Liver (tissue), 9 donors: Measurements from ENCODE around the gene PCMT1. TPM values are rescaled to one million over a fixed set of nuclear protein-coding genes. Genes with fewer than 3 reads are reported as not detected.

Experiments
- DNase-seq: peaks from one replicate; pipeline ENCODE4 v3.0.0-alpha.2; 2017; ENCODE audit warnings: low spot score
- H3K27ac ChIP-seq, 2 donors: one replicate each; pipeline ENCODE4 v1.7.0; 2013; ENCODE audit warnings: inconsistent platforms in 2 of 2, low read length in 2 of 2, control low read depth in 1 of 2, low read depth in 1 of 2, mild to moderate bottlenecking in 1 of 2
- H3K27me3 ChIP-seq, 4 donors: one replicate each; pipeline versions ENCODE4 v1.6.1 to v1.7.0; 2013; ENCODE audit warnings: low read length in 3 of 4, inconsistent platforms in 1 of 4, mild to moderate bottlenecking in 1 of 4, moderate library complexity in 1 of 4; ENCODE audit not compliant: control insufficient read depth in 4 of 4, insufficient read depth in 4 of 4
- H3K36me3 ChIP-seq, 4 donors: one replicate each; pipeline versions ENCODE4 v1.6.1 to v1.7.0; 2013; ENCODE audit warnings: low read length in 3 of 4, mild to moderate bottlenecking in 3 of 4, low read depth in 1 of 4, moderate library complexity in 1 of 4; ENCODE audit not compliant: control insufficient read depth in 4 of 4, insufficient read depth in 3 of 4
- H3K4me1 ChIP-seq, 4 donors: one replicate each; pipeline versions ENCODE4 v1.6.1 to v1.7.0; 2013; ENCODE audit warnings: low read length in 3 of 4, mild to moderate bottlenecking in 3 of 4, moderate library complexity in 1 of 4; ENCODE audit not compliant: control insufficient read depth in 4 of 4, insufficient read depth in 4 of 4
- H3K4me3 ChIP-seq, 3 donors: one replicate each; pipeline versions ENCODE4 v1.6.1 to v1.7.0; 2013; ENCODE audit warnings: low read length in 3 of 3, control low read depth in 1 of 3, low read depth in 1 of 3, mild to moderate bottlenecking in 1 of 3
- H3K9ac ChIP-seq, 2 donors: one replicate each; pipeline ENCODE4 v1.7.0; 2013; ENCODE audit warnings: low read length in 2 of 2, mild to moderate bottlenecking in 2 of 2, moderate library complexity in 2 of 2, control low read depth in 1 of 2, low read depth in 1 of 2
- H3K9me3 ChIP-seq, 4 donors: one replicate each; pipeline versions ENCODE4 v1.6.1 to v1.7.0; 2013; ENCODE audit warnings: low read length in 3 of 4; ENCODE audit not compliant: control insufficient read depth in 4 of 4
- ATF3 ChIP-seq: IDR thresholded peaks from 2 replicates; pipeline ENCODE4 v1.6.1; 2016; ENCODE audit warnings: antibody characterized with exemption
- CTCF ChIP-seq: fragments of 150-350 bp; IDR thresholded peaks from 2 replicates; pipeline ENCODE4 v1.5.1; 2017; ENCODE audit warnings: improper control_type of control experiment, low read depth, low read length; ENCODE audit not compliant: missing input control
- EGR1 ChIP-seq, 2 donors: IDR thresholded peaks; 2 replicates each; pipeline ENCODE4 v1.6.1; 2016 to 2018; ENCODE audit warnings: antibody characterized with exemption in 2 of 2, low read depth in 2 of 2
- FOXA1 ChIP-seq: IDR thresholded peaks from 2 replicates; pipeline ENCODE4 v1.6.1; 2016; ENCODE audit warnings: antibody characterized with exemption
- FOXA2 ChIP-seq: IDR thresholded peaks from 2 replicates; pipeline ENCODE4 v1.6.1; 2016; ENCODE audit warnings: antibody characterized with exemption
- GABPA ChIP-seq, 2 donors: IDR thresholded peaks in 1 of 2; conservative IDR thresholded peaks in 1 of 2; 2 replicates each; pipeline ENCODE4 v1.6.1; 2016; ENCODE audit warnings: antibody characterized with exemption in 2 of 2, mild to moderate bottlenecking in 1 of 2, moderate library complexity in 1 of 2
- HNF4A ChIP-seq, 2 donors: conservative IDR thresholded peaks; 2 replicates each; pipeline ENCODE4 v1.6.1; 2016; ENCODE audit warnings: antibody characterized with exemption in 2 of 2, mild to moderate bottlenecking in 2 of 2
- HNF4G ChIP-seq: IDR thresholded peaks from 2 replicates; pipeline ENCODE4 v1.6.1; 2016; ENCODE audit warnings: antibody characterized with exemption
- JUND ChIP-seq, 2 donors: IDR thresholded peaks; 2 replicates each; pipeline ENCODE4 v1.6.1; 2016; ENCODE audit warnings: antibody characterized with exemption in 2 of 2
- MAX ChIP-seq: IDR thresholded peaks from 2 replicates; pipeline ENCODE4 v1.6.1; 2016; ENCODE audit warnings: antibody characterized with exemption
- NR2F2 ChIP-seq: IDR thresholded peaks from 2 replicates; pipeline ENCODE4 v1.6.1; 2016; ENCODE audit warnings: antibody characterized with exemption
- RAD21 ChIP-seq, 2 donors: IDR thresholded peaks; 2 replicates each; pipeline ENCODE4 v1.6.1; 2016; ENCODE audit warnings: antibody characterized with exemption in 2 of 2, mild to moderate bottlenecking in 2 of 2
- REST ChIP-seq: IDR thresholded peaks from 2 replicates; pipeline ENCODE4 v1.6.1; 2016; ENCODE audit warnings: antibody characterized with exemption, mild to moderate bottlenecking
- RXRA ChIP-seq, 2 donors: IDR thresholded peaks; 2 replicates each; pipeline ENCODE4 v1.6.1; 2017 to 2018; ENCODE audit warnings: antibody characterized with exemption in 2 of 2, mild to moderate bottlenecking in 1 of 2
- SP1 ChIP-seq: IDR thresholded peaks from 2 replicates; pipeline ENCODE4 v1.6.1; 2018; ENCODE audit warnings: antibody characterized with exemption, mild to moderate bottlenecking
- TAF1 ChIP-seq: conservative IDR thresholded peaks from 2 replicates; pipeline ENCODE4 v1.6.1; 2016; ENCODE audit warnings: antibody characterized with exemption, mild to moderate bottlenecking
- YY1 ChIP-seq: IDR thresholded peaks from 2 replicates; pipeline ENCODE4 v1.6.1; 2016; ENCODE audit warnings: antibody characterized with exemption, mild to moderate bottlenecking
- ZBTB33 ChIP-seq: IDR thresholded peaks from 2 replicates; pipeline ENCODE4 v1.6.1; 2016; ENCODE audit warnings: antibody characterized with exemption
- WGBS: extraction: QIAGEN DNeasy Blood & Tissue Kit; methylation state at CpG from one replicate; pipeline ENCODE4 v1.1.7; 2013; 5-methylcytosine and 5-hydroxymethylcytosine counted together
- polyA plus RNA-seq, 2 donors: library from polyadenylated mRNA; stranded (reverse) in 1 of 2; unstranded in 1 of 2; fragments of 200-250 nt in 1 of 2; fragments of >200 nt in 1 of 2; fragmentation: Nextera tagmentation in 1 of 2; extraction: Ambion mirVana in 1 of 2; gene quantifications; one replicate each; pipeline versions ENCODE4 v1.2.1 to v1.2.3, GENCODE V29; 2013 to 2015
- total RNA-seq, 2 donors: library from RNA; depleted of rRNA; stranded (reverse); fragments of >200 nt; gene quantifications; one replicate each; pipeline ENCODE4 v1.2.3, GENCODE V29; 2014
- donor health status: healthy.
- donor health status: healthy.
- donor health status: healthy.
- donor health status: healthy.
- donor health status: healthy.

Gene PCMT1
- total and polyA plus RNA-seq, 4 donors = 56.8 to 78.8 (median 75.0) TPM

GRCh38 chr6:149756261-149756636 is 6.7 kb downstream of the PCMT1 start:
- TF ChIP-seq GABPA (IDR thresholded peaks at IDR 0.05 in 1 of 2, conservative IDR thresholded peaks at IDR 0.05 in 1 of 2) (no peak), RAD21 (IDR thresholded peaks at IDR 0.05) (no peak), RXRA (IDR thresholded peaks at IDR 0.05) (no peak), FOXA1 (no peak), FOXA2 (no peak), TAF1 (no peak), ATF3 (no peak), EGR1 (IDR thresholded peaks at IDR 0.05; ENCODE audit: low read depth in 2 of 2) (no peak), MAX (no peak), YY1 (no peak), JUND (IDR thresholded peaks at IDR 0.05) (no peak), CTCF (no peak), HNF4A (conservative IDR thresholded peaks at IDR 0.05) (no peak), NR2F2 (no peak), HNF4G (no peak), REST (no peak), SP1 (no peak), ZBTB33 (no peak)
- no peak overlapping the region for H3K27ac ChIP-seq

More at GRCh38 chr6:149756261-149756636, 6.7 kb downstream of the PCMT1 start:
- Histone ChIP-seq H3K9ac (no peak overlapping the region), H3K36me3 (peaks cover 0 to 4% (median 0%) of the 10 kb centered on the region in 4 donors), H3K27me3 (no peaks in the 10 kb centered on the region), H3K4me3 (no peak overlapping the region), H3K4me1 (peaks cover 3 to 15% (median 7%) of the 10 kb centered on the region in 4 donors), H3K9me3 (no peaks in the 10 kb centered on the region)
- WGBS = 97% methylated on average over 7 of the region's 7 CpGs
- no peak for DNase-seq
